Left colon (tissue), 2 donors: ENCODE measurements around the gene RHOBTB3. TPM values are rescaled to one million over a fixed set of nuclear protein-coding genes. Genes with fewer than 3 reads are reported as not detected.
A peak's percentile ranks its signal among the peaks of the same experiment; 100 is the strongest.

Experiments used
- ATAC-seq: fragments of 200-7000 bp; cut with Tn5 transposase; one replicate; pipeline ENCODE4 v1.9.1; 2020; ENCODE audit warnings: mild to moderate bottlenecking, moderate library complexity
- DNase-seq, 2 donors: peaks; one replicate each; pipeline ENCODE4 v3.0.0-alpha.2; 2020
- intact Hi-C, 2 donors: fragments of 100-400 bp; cut with DNase I in 1 of 2; cut with micrococcal nuclease in 1 of 2; formaldehyde crosslinking; loops; one replicate each; pipeline versions ENCODE4 v1.11.2 to v1.14.0; 2022; cut with DNase I, micrococcal nuclease
- total RNA-seq, 2 donors: library from RNA; stranded (reverse); fragmentation: NEBNext Ultra II Directional; extraction: Animal tissue kit (Norgen Biotek cat#: 25700); gene quantifications; one replicate each; pipeline ENCODE4 v1.2.1, GENCODE V29; 2021
- donor health status: DM: no; HTN: no; CAD: no.
- donor health status: DM: yes; HTN: yes; CAD: no.

Gene RHOBTB3
- total RNA-seq, 2 donors from 2014 or later = 49.8 to 54.0 TPM

DNA sequence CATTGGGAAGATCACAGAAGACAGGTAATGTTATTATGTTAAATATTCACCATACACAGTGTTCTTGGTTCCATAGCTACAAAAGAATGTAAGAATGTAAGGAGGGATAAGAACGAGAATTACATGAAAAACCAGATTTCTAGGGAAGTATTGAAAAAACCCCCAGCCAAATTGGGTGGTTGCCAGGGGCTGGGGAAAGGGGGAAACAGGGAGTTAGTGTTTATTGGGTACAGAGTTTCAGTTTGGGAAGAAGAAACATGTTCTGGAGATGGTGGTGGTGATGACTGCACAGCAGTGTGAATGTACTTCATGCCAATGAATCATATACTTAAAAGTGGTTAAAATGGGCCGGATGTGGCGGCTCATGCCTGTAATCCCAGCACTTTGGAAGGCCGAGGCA lies 51.0 kb downstream of the RHOBTB3 start:
- no peak for DNase-seq
- ATAC-seq = no peak
- intact Hi-C loops = loop anchor here (10.0 kb wide), 2 partner anchors 63 to 137 kb away; partner anchors contain the start of gene RFESD (in 1 of the 2)

DNA sequence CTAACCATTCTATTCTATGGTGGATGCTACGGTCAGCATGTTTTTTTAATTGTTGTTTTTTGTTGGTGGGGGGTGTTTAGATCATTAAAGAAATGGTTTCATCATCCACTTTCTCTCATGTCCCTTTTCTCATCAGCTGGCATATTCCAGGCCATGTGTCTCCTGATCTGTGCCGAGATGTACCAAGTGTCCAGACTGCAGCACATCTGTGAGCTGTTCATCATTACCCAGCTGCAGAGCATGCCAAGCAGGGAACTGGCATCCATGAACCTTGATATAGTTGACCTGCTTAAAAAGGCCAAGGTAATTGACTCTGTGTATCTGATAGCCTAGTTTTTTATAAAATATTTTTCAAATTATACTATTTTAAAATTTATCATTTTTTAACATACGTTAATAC lies 52.5 kb downstream of the RHOBTB3 start:
- ATAC-seq = no peak

DNA sequence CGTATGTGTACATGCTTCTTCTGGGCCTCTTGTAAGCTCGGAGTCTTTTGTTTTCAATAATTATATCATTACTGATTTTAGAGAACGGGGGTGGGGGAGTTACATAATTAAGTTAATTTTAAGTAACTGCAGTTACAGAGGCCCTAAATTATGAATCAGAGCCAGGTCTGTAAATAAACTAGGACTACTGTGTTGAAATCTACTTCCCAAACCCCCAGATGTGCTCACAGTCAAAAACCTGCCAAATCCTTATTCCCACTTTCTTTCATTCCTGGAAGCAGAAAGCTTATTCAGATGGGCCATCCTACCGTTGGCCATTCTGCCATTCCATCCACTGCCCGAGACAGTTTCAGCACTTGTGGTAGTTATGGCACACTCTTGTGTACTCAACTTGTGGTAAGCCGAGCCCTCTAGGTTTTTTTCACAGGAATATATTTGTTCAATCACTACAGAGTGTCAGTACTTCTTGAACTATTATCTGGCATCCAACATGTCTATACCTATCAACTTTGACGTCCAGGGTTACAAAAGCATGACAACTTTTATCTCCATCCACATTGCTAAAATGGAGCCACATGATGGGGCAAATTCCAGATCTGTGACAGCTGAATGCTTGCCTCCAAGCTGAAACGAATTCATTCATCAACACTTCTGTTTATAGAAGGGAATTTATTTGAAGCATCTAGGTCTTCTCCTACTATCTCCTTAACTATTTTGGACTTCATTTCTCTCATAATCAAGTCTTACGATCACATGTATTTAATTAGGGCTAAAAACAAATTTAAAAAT lies 53.6 kb downstream of the RHOBTB3 start:
- ATAC-seq (no peak), DNase-seq (no peak)
- intact Hi-C loops = loop anchor here (10.0 kb wide), 2 partner anchors 60 to 140 kb away; partner anchors contain the start of gene RFESD (in 1 of the 2)

More for the DNA sequence above, 52.5 kb downstream of the RHOBTB3 start:
- intact Hi-C loops = loop anchor here (10.0 kb wide), 2 partner anchors 61 to 139 kb away; partner anchors contain the start of gene RFESD (in 1 of the 2)
- DNase-seq = no peak

DNA sequence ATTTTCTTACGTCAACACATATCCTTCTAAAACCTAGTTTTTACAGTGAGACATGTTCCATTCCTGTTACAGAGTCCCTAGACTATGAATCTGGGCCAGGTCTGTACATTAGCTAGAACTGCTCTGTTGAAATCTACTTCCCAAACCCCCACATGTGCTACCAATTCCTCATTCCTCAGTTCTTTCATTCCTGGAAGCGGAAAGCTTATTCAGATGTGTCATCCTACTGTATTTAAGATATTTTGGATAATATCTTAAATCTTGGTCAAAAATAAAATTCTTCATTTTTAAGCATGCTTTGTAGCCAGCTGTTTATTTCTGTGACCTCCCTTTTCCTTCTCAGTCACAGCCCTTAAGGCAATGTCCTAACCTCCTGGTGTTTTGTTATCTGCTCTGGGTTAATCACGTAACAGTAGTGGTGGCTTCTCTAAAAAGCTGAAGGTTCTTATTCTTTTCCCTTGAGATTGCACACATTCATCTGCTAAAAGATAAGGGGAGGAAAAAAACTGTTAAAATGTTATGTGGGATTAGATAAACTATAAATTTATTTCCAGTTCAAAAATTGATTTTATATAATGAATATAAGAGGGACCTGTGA lies 55.8 kb downstream of the RHOBTB3 start:
- no peak for DNase-seq
- intact Hi-C loops = loop anchor here (10.0 kb wide), 2 partner anchors 58 to 142 kb away; partner anchors contain the start of gene RFESD (in 1 of the 2)
- ATAC-seq = no peak

DNA sequence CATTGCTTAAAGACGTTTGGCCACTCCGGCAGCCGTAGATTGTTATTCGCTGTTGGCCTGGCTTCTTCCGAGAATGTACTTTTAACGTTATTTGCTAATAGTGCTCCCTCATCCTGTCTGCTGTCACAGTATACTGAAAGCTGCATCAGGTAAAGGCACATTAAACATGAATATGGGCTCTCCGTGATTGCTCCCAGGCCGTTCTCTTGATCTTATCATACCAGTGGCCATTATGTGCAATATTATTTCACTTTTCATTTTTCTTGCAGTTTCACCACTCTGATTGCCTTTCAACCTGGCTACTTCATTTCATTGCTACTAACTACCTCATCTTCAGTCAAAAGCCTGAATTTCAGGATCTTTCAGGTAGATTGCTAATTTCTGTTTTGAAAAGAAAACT lies 57.4 kb downstream of the RHOBTB3 start:
- DNase-seq = no peak
- no peak for ATAC-seq
- intact Hi-C loops = loop anchor here (10.0 kb wide), 2 partner anchors 56 to 144 kb away; partner anchors contain the start of gene RFESD (in 1 of the 2)

DNA sequence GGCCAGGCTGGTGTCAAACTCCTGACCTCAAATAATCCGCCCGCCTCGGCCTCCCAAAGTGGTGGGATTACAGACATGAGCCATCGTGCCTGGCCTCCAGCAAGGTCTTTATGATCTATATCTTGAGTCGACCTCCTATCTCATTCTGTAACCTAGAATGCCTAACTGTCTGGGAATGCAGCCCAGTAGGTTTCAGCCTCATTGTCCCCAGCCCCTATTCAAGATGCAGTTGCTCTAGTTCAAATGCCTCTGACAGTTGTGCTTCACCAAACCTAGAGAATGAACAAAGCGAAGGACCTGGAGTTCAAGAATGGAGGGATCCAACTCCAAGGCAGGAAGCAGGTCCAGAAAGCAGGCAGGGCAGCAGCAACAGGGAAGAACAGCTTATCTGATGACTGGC lies 60.6 kb downstream of the RHOBTB3 start:
- DNase-seq (no peak), ATAC-seq (no peak)
- intact Hi-C loops = no loop called here

DNA sequence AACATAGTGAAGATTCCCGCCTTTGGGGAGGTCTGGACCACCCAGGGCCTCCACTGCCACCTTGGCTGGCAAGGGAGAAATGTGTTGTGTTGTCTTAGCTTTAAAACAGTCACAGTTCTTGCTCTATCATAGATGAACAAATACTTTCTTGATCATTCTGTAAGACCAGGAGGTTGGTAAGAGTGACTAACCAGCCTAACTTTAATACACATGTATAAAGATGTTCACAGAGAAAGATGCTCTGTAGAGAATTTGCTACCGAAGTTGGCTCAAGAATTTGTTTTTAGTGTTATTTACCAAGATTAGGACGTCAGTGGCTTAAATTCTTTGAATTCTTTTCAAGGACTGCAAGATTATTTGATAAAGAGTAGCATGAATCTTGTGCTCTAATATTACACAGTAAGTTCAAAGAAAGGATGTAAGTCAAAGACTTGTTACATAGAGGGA lies 63.0 kb downstream of the RHOBTB3 start:
- no peak for ATAC-seq
- intact Hi-C loops = no loop called here
- no peak for DNase-seq

DNA sequence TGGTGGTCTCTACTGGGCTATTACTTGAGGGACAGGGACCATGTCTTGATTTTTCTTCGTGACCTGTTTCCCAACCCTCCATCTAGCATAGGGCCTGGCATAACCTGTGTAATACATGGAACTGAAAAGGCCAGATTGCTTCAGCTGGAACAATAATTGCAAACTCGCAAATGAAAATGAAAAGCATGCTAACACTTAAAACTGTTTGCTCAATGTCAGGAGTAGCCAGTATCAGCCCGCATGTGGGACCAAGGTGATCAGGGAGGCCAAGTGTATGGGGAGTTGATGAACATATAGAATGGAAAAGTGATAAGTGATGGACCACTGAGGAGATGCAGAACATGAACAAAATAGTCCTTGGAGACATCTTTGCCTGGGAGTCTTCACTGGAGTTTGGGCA lies 66.2 kb downstream of the RHOBTB3 start:
- ATAC-seq (no peak), DNase-seq (no peak)
- intact Hi-C loops = no loop called here

DNA sequence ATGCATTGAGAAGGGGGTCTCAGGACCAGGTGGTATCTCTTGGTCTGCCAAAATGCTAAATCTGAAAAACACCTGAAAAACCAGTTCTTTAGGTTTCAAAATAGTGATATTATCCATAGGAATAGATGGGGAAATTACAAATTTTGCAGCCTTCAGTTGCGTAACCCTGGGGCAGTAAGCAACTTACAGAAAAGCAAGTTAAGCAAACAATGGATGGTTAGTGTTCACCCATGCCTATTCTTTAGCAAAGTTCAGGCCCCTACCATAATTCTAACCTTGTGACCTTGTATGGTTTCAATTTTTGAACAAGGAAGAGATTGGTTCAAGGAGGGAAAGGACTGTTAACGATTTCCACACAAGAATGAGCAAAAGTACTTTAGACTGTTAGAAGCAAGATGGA lies 66.9 kb downstream of the RHOBTB3 start:
- intact Hi-C loops = no loop called here
- DNase-seq (no peak), ATAC-seq (no peak)

DNA sequence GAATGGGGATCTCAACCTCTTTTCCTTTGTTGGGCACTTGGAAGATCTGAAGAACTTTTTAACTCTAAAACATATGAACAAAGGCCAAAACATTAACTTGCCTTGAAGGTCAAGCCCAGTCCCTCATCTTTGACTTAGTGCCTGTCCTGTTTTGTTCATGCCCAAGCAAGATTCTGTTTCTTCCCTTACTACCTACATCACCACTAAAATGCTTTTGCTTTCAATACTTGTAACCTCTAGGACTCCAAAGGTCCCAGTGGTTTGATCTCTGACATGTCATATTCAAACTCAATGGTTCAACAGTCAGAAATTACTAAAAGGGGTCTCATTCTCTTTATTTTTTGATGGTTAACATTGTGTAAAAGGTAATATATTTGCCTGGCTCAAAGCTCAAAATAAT lies 67.4 kb downstream of the RHOBTB3 start:
- no peak for ATAC-seq
- intact Hi-C loops = no loop called here
- DNase-seq = no peak

DNA sequence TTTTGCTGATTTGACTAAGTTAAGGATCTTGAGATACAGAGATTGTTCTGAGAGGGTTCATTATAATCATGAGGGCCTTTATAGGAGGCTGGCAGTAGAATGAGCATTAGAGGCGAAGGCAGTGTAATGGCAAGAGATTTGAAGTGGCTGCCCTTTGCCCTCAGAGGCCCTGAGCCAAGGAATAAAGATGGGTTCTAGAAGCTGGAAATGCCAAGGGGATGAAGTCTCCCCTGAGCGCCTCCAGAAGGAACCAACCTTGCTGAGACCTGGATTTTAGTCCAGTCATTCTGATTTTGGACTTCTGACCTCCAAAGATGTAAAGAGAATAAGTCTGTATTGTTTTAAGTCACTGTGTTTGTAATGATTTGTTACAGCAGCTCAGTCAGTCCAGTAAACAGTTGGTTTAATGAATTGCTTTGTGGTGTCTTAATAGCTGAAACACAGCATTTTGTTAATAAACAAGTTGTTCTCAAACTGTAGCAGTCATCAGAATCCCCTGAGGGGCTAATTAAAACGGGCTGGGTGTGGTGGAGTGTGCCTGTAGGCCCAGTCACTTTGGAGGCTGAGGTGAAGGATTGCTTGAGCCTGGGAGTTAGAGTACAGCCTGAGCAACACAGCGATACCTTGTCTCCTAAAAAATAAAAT lies 68.2 kb downstream of the RHOBTB3 start:
- DNase-seq (no peak), ATAC-seq (peak; percentile 42)
- intact Hi-C loops = no loop called here

DNA sequence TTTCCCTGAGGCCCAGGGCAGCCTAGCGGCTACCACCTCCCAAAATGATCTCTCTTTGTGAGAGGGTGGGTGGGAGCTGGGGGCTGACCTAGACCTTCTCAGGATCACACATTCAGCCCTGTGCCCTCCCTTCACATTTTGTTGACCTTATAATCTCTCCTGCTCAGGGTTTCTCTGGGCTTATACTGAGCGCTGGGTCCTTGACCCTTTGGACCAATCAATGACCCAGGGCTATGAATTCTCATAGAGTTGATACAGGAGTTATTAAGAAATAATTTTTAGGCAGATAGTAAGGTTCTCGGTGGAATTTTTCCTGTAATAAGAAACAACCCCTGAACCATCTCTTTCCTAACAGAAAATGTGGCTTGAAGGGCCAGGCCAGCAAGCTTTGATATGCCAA lies 69.4 kb downstream of the RHOBTB3 start:
- DNase-seq (no peak), ATAC-seq (no peak)
- intact Hi-C loops = no loop called here

DNA sequence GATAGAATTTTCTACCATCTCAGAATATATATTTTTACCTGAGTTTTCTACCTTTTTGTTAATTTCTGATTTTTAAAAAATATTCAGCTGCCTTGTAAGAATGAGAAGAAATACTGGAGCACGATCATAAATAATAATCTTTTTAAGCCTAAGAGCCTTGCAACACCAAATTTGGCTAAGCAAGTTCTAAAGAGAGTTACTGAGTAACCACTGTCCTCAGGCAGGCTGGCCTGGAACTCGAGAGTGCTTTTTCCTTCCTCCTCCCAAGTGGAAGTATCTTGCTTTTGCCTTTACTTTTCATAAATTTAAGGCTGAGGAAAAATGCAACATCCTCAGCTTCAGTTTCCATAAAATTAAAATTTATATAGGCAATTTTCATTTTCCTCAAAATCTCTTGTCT lies 70.4 kb downstream of the RHOBTB3 start:
- ATAC-seq (no peak), DNase-seq (no peak)
- intact Hi-C loops = no loop called here

DNA sequence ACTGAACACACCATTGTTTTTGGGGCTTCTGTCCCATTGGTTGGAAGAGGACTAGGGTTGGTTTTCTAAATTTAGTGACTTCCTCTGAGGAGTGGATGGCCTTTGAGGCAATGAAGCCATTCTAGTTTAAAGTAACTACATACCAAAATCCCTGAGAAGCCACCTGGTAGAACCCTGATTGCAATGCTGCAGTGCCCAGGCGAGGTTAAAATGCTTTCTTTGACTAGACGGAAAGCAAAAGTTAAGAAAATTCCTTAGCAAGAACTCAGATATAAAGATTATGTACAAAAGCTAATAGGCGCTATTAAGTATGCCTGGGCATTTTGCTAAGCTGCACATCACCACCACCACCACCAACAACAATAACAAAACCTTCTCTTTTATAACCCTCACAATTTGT lies 70.8 kb downstream of the RHOBTB3 start:
- intact Hi-C loops = no loop called here
- DNase-seq = no peak
- ATAC-seq = no peak

DNA sequence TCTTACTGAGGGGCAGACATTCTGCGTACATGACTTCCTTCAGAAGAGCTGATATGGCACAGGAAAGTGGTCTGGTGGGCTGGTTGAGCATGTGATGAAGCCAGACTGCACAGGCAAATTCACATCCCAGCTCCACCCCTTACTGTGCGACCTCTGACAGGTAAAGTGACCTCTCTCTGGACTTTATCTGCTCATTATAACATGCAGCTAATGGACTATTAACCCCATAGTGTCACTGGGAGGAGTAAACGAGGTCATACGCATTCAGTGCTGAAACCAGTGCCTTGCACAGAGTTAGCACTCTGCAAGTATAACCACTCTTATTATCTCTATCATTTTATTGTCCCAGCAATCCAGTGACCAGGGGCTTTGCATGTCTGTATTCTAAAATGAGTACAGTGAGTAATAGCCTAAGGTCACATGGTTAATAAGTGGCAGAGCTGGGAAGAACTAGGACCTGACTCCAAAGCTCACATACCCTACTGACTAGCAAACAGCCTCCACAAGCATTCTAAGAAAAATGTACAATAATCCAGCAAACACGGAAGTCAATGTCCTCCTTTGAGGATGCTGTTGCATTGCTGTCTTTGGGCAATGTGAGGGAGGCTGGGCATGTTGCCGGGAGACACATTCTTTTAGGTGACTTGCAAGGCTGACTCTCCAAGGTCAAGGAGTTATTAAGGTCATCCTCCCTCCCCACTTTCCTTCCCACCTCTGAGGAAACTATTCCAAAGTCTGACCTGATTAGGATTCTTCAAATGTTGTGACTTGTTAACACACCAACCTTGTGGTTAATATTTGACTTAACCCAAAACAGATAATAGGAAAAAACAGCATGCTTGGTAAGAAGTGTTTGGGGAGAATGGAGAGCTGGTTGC lies 72.4 kb downstream of the RHOBTB3 start:
- DNase-seq (no peak), ATAC-seq (peak; percentile 31)
- intact Hi-C loops = no loop called here

DNA sequence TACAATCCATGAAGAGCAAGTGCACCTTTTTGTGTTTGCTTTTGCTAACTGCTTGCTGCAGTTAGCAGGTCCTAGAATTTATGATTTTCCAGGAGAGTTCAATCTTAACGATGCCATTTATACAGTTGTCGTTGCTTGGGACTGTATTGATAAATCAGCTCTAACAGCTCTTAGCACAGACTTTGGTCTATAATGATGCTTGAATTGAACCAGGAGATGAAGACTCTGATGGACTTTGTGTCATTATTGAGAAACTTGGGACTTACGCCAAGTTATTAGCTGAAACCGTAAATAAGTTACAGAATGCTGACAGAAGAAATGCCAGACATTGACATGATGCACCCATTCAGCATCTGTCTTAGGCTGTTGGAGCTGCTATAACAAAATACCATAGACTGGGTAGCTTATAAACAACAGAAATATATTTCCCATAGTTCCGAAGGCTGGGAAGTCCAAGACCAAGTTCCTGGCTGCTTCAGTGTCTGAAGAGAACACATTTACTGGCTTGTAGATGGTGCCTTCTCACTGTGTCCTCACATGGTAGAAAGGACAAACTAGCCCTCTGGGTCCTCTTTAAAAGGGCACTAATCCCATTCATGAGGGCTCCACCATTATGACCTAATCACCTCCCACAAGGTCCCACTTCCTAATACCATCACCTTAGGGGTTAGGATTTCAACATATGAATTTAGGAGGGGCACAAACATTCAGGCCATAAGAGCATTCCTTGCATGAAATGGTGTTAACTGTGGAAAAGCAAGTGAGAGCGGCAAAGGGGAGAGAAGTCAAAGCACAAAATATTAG lies 73.8 kb downstream of the RHOBTB3 start:
- intact Hi-C loops = no loop called here
- ATAC-seq = no peak
- no peak for DNase-seq

DNA sequence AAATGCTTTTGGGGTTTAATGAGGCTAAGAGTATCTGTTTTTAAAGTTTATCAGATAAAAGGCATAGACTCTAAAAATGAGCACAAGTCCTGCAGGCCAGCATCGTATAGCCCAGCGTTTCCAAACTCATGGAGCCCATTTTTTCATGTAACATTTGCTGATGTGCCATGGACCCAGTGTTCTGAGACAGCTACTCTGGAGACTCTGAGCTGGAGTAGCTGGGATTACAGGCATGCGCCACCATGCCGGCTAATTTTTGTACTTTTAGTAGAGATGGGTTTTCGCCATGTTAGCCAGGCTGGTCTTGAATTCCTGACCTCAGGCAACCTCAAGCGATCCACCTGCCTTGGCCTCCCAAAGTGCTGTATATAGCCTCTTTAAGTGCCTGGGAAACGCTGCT lies 75.6 kb downstream of the RHOBTB3 start:
- intact Hi-C loops = no loop called here
- ATAC-seq = no peak
- no peak for DNase-seq
